SK-N-SH treated with all-trans-retinoic acid at 6 μM for 48 hours (cell line): ENCODE data around the gene SDK2.

Experiments
- ATAC-seq: fragments of 200-7000 bp; cut with Tn5 transposase; 3 replicates; pipeline ENCODE4 v1.9.1; 2020; ENCODE audit warnings: mild to moderate bottlenecking, moderate library complexity
- ARNTL ChIP-seq: fragments of 450-650 bp; formaldehyde crosslinking; IDR thresholded peaks from 2 replicates; pipeline ENCODE4 v1.5.0; 2020; ENCODE audit warnings: low read depth, mild to moderate bottlenecking, moderate library complexity, borderline replicate concordance
- BACH2 ChIP-seq: fragments of 250-450 bp; sonication (Bioruptor Pico); IDR thresholded peaks from 2 replicates; pipeline ENCODE4 v1.9.0; 2021; ENCODE audit warnings: mild to moderate bottlenecking, borderline replicate concordance
- CSDC2 ChIP-seq: fragments of 250-450 bp; sonication (Bioruptor Pico); IDR thresholded peaks from 2 replicates; pipeline ENCODE4 v1.5.0; 2020; ENCODE audit warnings: mild to moderate bottlenecking, moderate library complexity
- ESRRG ChIP-seq: fragments of 250-450 bp; sonication (Bioruptor Pico); IDR thresholded peaks from 2 replicates; pipeline ENCODE4 v1.6.1; 2021; ENCODE audit warnings: mild to moderate bottlenecking
- GLIS3 ChIP-seq: fragments of 250-450 bp; sonication (Bioruptor Pico); IDR thresholded peaks from 2 replicates; pipeline ENCODE4 v1.5.0; 2020; ENCODE audit warnings: mild to moderate bottlenecking, moderate library complexity
- ISL1 ChIP-seq: fragments of 250-450 bp; sonication (Bioruptor Pico); IDR thresholded peaks from 2 replicates; pipeline ENCODE4 v2.1.2; 2022; ENCODE audit warnings: mild to moderate bottlenecking, moderate library complexity
- OSR1 ChIP-seq: fragments of 250-450 bp; sonication (Bioruptor Pico); IDR thresholded peaks from 2 replicates; pipeline ENCODE4 v1.8.0; 2022; ENCODE audit warnings: moderate library complexity, mild to moderate bottlenecking, inconsistent platforms
- POU6F1 ChIP-seq: fragments of 250-450 bp; sonication (Bioruptor Pico); IDR thresholded peaks from 2 replicates; pipeline ENCODE4 v1.8.0; 2021; ENCODE audit warnings: low read depth, mild to moderate bottlenecking, moderate library complexity, borderline replicate concordance
- PPARA ChIP-seq: fragments of 250-450 bp; sonication (Bioruptor Pico); IDR thresholded peaks from 2 replicates; pipeline ENCODE4 v1.5.0; 2020; ENCODE audit warnings: mild to moderate bottlenecking, borderline replicate concordance
- RARB ChIP-seq: fragments of 250-450 bp; sonication (Bioruptor Pico); IDR thresholded peaks from 2 replicates; pipeline ENCODE4 v1.8.0; 2021; ENCODE audit warnings: mild to moderate bottlenecking, moderate library complexity
- SNAI2 ChIP-seq: fragments of 250-450 bp; sonication (Bioruptor Pico); IDR thresholded peaks from 2 replicates; pipeline ENCODE4 v1.5.0; 2020; ENCODE audit warnings: mild to moderate bottlenecking, moderate library complexity
- TCF4 ChIP-seq: fragments of 250-450 bp; sonication (Bioruptor Pico); IDR thresholded peaks from 2 replicates; pipeline ENCODE4 v1.8.0; 2021; ENCODE audit warnings: mild to moderate bottlenecking, moderate library complexity, borderline replicate concordance
- TOX ChIP-seq: fragments of 250-450 bp; sonication (Bioruptor Pico); IDR thresholded peaks from 2 replicates; pipeline ENCODE4 v1.8.0; 2021; ENCODE audit warnings: mild to moderate bottlenecking, moderate library complexity, borderline replicate concordance
- ZC3H10 ChIP-seq: fragments of 250-450 bp; sonication (Bioruptor Pico); IDR thresholded peaks from 2 replicates; pipeline ENCODE4 v1.5.1; 2021; ENCODE audit warnings: mild to moderate bottlenecking, moderate library complexity
- ZFP3 ChIP-seq: fragments of 250-450 bp; sonication (Bioruptor Pico); IDR thresholded peaks from 2 replicates; pipeline ENCODE4 v1.5.0; 2020; ENCODE audit warnings: mild to moderate bottlenecking, moderate library complexity
- ZNF565 ChIP-seq: fragments of 450-650 bp; formaldehyde crosslinking; conservative IDR thresholded peaks from 2 replicates; pipeline ENCODE4 v1.5.0; 2020; ENCODE audit warnings: low read depth, mild to moderate bottlenecking, moderate library complexity
- ZNF70 ChIP-seq: fragments of 450-650 bp; formaldehyde crosslinking; IDR thresholded peaks from 2 replicates; pipeline ENCODE4 v1.5.0; 2020; ENCODE audit warnings: mild to moderate bottlenecking, moderate library complexity
- ZNF8 ChIP-seq: fragments of 450-650 bp; formaldehyde crosslinking; IDR thresholded peaks from 2 replicates; pipeline ENCODE4 v1.5.0; 2020; ENCODE audit warnings: mild to moderate bottlenecking, moderate library complexity
- TF ChIP-seq, protein P1 (sequence below): fragments of 250-450 bp; sonication (Bioruptor Pico); IDR thresholded peaks from 2 replicates; pipeline ENCODE4 v1.5.0; 2020; ENCODE audit warnings: mild to moderate bottlenecking, moderate library complexity
- TF ChIP-seq, protein P2 (sequence below): fragments of 250-450 bp; sonication (Bioruptor Pico); IDR thresholded peaks from 2 replicates; pipeline ENCODE4 v1.5.1; 2020; ENCODE audit warnings: low read depth, mild to moderate bottlenecking, moderate library complexity
- TF ChIP-seq, protein P3 (sequence below): fragments of 250-450 bp; sonication (Bioruptor Pico); IDR thresholded peaks from 2 replicates; pipeline ENCODE4 v1.8.0; 2020; ENCODE audit warnings: mild to moderate bottlenecking, moderate library complexity, borderline replicate concordance
- TF ChIP-seq, protein P4 (sequence below): fragments of 250-450 bp; sonication (Bioruptor Pico); IDR thresholded peaks from 2 replicates; pipeline ENCODE4 v1.5.1; 2021; ENCODE audit warnings: mild to moderate bottlenecking, moderate library complexity

SDK2 gene

GRCh38 chr17:73595068-73595467 is 49.2 kb downstream of the SDK2 start (continued):
- TF ChIP-seq, protein P1, sequence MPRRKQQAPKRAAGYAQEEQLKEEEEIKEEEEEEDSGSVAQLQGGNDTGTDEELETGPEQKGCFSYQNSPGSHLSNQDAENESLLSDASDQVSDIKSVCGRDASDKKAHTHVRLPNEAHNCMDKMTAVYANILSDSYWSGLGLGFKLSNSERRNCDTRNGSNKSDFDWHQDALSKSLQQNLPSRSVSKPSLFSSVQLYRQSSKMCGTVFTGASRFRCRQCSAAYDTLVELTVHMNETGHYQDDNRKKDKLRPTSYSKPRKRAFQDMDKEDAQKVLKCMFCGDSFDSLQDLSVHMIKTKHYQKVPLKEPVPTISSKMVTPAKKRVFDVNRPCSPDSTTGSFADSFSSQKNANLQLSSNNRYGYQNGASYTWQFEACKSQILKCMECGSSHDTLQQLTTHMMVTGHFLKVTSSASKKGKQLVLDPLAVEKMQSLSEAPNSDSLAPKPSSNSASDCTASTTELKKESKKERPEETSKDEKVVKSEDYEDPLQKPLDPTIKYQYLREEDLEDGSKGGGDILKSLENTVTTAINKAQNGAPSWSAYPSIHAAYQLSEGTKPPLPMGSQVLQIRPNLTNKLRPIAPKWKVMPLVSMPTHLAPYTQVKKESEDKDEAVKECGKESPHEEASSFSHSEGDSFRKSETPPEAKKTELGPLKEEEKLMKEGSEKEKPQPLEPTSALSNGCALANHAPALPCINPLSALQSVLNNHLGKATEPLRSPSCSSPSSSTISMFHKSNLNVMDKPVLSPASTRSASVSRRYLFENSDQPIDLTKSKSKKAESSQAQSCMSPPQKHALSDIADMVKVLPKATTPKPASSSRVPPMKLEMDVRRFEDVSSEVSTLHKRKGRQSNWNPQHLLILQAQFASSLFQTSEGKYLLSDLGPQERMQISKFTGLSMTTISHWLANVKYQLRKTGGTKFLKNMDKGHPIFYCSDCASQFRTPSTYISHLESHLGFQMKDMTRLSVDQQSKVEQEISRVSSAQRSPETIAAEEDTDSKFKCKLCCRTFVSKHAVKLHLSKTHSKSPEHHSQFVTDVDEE (CRISPR knock-in tag), result no peak
- TF ChIP-seq TOX (CRISPR knock-in tag), result no peak
- TF ChIP-seq, protein P2, sequence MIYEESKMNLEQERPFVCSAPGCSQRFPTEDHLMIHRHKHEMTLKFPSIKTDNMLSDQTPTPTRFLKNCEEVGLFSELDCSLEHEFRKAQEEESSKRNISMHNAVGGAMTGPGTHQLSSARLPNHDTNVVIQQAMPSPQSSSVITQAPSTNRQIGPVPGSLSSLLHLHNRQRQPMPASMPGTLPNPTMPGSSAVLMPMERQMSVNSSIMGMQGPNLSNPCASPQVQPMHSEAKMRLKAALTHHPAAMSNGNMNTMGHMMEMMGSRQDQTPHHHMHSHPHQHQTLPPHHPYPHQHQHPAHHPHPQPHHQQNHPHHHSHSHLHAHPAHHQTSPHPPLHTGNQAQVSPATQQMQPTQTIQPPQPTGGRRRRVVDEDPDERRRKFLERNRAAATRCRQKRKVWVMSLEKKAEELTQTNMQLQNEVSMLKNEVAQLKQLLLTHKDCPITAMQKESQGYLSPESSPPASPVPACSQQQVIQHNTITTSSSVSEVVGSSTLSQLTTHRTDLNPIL (CRISPR knock-in tag), result no peak
- no peak for TF ChIP-seq CSDC2 (CRISPR knock-in tag)
- TF ChIP-seq PPARA (CRISPR knock-in tag), result no peak
- no peak for TF ChIP-seq BACH2 (CRISPR knock-in tag)
- no peak for TF ChIP-seq ESRRG

DNA sequence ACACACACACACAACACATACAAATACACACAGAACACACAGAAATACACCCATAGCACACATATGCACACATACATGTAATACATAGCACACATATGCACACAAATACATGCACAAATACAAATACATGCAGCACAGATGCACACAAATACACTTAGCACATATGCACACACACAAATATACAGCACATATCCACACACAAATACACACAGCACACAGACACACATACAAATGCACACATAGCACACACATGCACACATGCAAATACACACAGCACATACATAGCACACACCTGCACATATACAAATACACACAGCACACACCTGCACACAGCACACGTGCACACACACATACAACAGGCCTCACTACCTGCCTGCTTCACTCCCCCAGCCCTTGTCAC is 49.6 kb downstream of the SDK2 start:
- no peak for ATAC-seq
- TF ChIP-seq SNAI2, result no peak

DNA sequence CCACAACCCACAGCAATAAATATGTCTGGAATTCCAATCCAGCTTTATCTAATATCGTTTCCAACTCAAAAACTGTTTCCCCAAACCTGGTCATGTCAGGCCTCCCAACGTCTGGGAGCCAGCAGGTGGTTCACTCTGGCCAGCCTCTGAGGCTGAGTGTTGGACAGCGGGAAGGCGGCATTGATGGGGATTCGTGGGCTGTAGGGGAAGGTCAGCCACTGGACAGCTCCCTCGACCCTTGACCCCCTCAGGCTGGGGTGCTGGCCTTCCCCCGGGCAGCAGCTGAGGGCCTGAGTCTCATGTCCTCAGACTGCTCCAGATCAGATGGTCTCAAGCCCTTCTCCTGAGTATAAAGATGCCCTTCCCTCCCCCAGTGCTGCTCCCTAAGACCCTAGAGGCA is 50.2 kb downstream of the SDK2 start:
- ATAC-seq, result no peak
- no peak for TF ChIP-seq ZNF70 (CRISPR knock-in tag)
- no peak for TF ChIP-seq SNAI2
- no peak for TF ChIP-seq ZNF8 (CRISPR knock-in tag)
- no peak for TF ChIP-seq OSR1 (CRISPR knock-in tag)
- TF ChIP-seq TOX (CRISPR knock-in tag), result no peak
- TF ChIP-seq ZNF565 (CRISPR knock-in tag), result no peak
- TF ChIP-seq ESRRG, result no peak
- no peak for TF ChIP-seq ZFP3 (CRISPR knock-in tag)
- no peak for TF ChIP-seq ZC3H10 (CRISPR knock-in tag)
- TF ChIP-seq POU6F1 (CRISPR knock-in tag), result no peak
- no peak for TF ChIP-seq GLIS3
- no peak for TF ChIP-seq TCF4 (CRISPR knock-in tag)
- TF ChIP-seq RARB, result no peak
- TF ChIP-seq, protein P1 (CRISPR knock-in tag), result no peak
- TF ChIP-seq ARNTL, result no peak
- no peak for TF ChIP-seq ISL1 (CRISPR knock-in tag)
- TF ChIP-seq, protein P3, sequence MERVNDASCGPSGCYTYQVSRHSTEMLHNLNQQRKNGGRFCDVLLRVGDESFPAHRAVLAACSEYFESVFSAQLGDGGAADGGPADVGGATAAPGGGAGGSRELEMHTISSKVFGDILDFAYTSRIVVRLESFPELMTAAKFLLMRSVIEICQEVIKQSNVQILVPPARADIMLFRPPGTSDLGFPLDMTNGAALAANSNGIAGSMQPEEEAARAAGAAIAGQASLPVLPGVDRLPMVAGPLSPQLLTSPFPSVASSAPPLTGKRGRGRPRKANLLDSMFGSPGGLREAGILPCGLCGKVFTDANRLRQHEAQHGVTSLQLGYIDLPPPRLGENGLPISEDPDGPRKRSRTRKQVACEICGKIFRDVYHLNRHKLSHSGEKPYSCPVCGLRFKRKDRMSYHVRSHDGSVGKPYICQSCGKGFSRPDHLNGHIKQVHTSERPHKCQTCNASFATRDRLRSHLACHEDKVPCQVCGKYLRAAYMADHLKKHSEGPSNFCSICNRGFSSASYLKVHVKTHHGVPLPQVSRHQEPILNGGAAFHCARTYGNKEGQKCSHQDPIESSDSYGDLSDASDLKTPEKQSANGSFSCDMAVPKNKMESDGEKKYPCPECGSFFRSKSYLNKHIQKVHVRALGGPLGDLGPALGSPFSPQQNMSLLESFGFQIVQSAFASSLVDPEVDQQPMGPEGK (CRISPR knock-in tag), result no peak
- TF ChIP-seq, protein P2 (CRISPR knock-in tag), result no peak
- TF ChIP-seq, protein P4, sequence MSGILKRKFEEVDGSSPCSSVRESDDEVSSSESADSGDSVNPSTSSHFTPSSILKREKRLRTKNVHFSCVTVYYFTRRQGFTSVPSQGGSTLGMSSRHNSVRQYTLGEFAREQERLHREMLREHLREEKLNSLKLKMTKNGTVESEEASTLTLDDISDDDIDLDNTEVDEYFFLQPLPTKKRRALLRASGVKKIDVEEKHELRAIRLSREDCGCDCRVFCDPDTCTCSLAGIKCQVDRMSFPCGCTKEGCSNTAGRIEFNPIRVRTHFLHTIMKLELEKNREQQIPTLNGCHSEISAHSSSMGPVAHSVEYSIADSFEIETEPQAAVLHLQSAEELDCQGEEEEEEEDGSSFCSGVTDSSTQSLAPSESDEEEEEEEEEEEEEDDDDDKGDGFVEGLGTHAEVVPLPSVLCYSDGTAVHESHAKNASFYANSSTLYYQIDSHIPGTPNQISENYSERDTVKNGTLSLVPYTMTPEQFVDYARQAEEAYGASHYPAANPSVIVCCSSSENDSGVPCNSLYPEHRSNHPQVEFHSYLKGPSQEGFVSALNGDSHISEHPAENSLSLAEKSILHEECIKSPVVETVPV, result no peak
